GM19035 (cell line): Measurements from ENCODE around the gene POM121.
"Not testable (repeated sequence)": the region's sequence is repeated elsewhere in the genome, so short reads cannot be mapped to it uniquely, and the experiment has no call there.

ENCODE experiments used
- ATAC-seq: cut with Tn5 transposase; IDR thresholded peaks from one replicate; pipeline ENCODE4 v1.9.1; 2021; ENCODE audit not compliant: unreplicated experiment

Gene POM121

GRCh38 chr7:72924733-72925545 lies at the start of gene POM121:
Gene POM121 (plus strand): TSS chr7:72925095. CDS start chr7:72925122, 27 bp downstream.
- ATAC-seq = peak; percentile 87

DNA sequence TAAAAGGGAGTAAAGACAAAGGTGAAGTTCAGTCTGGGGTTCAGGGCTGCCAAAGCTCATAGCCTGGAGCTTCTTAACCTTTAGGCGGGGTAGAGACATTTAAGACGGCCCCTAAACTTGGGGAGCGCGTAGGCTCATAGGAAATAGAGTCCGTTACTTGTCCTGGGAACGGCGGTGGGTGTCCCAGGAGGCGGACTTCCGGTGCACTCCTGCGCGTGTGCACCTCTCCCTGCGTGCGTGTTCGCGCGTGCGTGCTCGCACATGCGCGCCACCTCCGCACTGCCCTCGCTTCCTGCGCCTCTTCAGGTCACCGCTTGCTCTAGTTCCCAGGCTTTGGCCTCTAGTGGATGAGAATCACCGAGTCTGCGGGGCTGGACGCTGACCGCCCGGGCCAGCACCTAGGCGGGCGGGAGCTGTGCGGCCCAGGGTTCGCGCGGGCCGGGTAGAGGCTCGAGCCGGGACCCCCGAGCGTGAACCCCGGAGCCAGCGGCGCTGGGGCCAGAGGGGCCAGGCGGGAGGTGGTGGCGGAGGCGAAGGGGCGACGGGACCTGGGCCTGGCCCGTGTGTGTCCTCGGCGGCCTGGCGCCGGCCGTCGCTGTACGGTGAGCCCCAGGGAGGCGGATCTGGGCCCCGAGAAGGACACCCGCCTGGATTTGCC lies 45.7 kb upstream of the POM121 start:
- peak; percentile 99 for ATAC-seq

DNA sequence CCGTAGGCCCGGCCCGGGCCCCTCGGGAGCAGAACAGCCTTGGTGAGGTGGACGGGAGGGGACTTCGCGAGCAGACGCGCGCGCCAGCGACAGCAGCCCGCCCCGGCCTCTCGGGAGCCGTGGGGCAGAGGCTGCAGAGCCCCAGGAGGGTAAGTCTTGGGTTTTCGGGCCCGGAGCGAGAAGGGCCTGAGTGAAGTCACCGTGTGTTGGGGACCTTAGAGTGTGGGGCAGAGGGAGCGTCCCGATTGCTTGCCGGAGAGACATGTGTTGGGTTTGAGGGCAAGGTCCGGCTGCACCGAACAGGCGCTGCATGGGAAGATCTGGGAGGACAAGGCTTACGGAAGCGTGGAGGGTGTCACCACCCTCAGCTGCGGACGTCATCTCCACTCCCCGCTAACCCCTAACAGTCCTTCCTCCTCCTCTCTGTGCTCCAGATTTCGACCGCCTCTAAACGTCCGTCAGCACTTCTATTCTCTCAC lies 45.1 kb upstream of the POM121 start:
- peak; percentile 16 for ATAC-seq

GRCh38 chr7:72891750-72892149 lies 33.1 kb upstream of the POM121 start:
- ATAC-seq = not testable (repeated sequence)

DNA sequence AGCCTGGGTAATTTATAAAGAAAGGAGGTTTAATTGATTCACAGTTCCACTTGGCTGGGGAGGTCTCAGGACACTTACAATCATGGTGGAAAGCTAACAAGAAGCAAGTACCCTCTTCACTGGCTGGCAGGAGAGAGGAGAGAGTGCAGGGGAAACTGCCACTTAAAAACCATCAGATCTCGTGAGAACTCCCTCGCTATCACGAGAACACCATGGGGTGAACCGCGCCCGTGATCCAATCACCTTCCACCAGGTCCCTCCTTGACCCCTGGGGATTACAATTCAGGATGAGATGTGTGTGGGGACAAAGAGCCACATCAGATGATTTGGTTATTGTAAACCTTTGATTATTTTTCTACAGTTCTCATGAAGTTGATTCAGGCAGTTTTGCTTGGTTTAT lies 20.2 kb upstream of the POM121 start:
- not testable (repeated sequence) for ATAC-seq

GRCh38 chr7:72908422-72908821 lies 16.5 kb upstream of the POM121 start:
- ATAC-seq = not testable (repeated sequence)

DNA sequence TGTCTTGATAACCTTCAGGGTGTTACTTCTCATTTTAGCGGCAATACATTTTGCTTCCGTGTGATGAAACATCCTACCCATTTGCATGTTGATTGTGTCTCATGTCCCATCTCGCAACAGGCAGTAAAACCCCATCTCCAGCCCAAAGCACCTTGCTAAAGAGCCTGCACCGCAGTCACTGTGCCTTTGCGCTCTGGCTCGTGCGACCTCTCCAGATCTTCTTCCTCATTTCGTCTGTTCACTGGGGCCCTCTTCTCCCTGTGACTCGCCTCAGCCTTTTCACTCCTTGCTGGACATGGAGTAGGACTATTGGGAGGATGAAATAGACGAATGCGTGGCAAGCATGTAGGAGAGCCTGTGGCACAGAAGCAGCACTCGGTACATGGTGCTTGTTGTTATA lies 13.5 kb upstream of the POM121 start:
- ATAC-seq = not testable (repeated sequence)

DNA sequence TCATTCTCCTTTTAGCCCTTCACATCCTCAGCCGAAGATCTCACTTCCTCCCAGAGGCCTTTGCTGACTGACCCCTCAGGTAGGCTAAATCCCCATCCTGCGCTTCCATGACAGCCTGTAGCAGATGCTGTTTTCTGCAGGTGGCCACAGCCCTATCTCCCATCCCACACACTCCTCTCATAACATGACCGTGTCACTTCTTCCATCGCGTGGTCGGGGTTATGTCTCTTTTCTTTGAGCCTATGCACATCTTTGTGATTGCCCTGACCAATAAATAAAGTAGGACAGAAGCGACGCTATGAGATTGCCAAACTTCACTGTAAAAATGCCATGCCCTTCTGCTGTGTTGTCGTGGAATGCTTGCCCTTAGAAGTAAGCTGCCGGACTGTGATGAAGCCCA lies 11.1 kb upstream of the POM121 start:
- not testable (repeated sequence) for ATAC-seq

- ATAC-seq = peak; percentile 78
Observed at GRCh38 chr7:72914756-72915525, 10.0 kb upstream of the POM121 start.

- no peak for ATAC-seq
Observed at GRCh38 chr7:72919256-72919775, 5.6 kb upstream of the POM121 start.

GRCh38 chr7:72924386-72924732 lies 536 bp upstream of the POM121 start:
- ATAC-seq = no peak

DNA sequence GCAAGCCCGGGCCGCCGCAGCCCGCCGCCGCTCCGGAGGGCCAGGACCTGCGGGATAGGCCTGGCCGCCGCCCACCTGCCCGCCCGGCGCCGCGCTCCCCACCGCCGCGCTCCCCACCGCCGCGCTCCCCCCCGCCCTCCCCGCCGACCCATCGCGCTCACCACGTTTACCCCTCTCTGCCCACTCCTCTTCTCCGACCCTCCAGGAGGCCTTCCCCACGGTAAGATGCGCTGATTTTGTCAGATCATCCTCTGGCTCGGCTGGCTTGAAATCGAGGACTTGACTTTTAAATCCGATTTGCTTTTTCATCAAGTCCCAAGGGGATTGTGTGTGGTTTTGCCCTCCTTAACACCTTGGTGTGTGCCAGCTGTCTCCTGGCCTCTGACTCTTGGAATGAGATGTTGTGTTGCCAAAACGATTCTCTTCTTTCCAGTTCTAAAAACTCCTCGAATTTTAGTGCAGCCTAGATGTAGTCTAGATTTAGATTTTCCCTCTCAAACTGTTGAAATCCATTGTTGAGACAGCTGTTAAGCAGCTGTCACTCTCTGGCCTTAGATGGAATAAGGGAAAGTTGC lies 738 bp downstream of the POM121 start:
- ATAC-seq = no peak

DNA sequence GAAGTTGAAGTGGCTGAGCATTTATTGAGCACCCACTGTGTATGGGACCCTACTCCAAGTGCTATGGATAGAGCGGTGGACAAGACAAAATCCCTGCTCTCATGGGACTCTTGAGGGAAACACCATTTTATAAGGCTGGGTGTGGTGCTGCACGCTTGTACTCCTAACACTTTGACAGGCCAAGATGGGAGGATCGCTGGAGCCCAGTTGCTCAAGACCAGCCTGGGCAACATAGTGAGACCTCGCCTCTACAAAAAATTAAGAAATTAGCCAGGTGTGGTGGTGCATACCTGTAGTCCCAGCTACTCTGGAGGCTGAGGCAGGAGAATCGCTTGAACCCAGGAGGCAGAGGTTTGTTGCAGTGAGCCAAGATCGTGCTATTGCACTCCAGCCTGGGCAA lies 2.9 kb downstream of the POM121 start:
- not testable (repeated sequence) for ATAC-seq

- ATAC-seq = not testable (repeated sequence)
Observed at GRCh38 chr7:72928216-72928615, 3.3 kb downstream of the POM121 start.

GRCh38 chr7:72942022-72942705 lies 17.3 kb downstream of the POM121 start:
- ATAC-seq = not testable (repeated sequence)

GRCh38 chr7:72942956-72943355 lies 18.1 kb downstream of the POM121 start:
- ATAC-seq = not testable (repeated sequence)

DNA sequence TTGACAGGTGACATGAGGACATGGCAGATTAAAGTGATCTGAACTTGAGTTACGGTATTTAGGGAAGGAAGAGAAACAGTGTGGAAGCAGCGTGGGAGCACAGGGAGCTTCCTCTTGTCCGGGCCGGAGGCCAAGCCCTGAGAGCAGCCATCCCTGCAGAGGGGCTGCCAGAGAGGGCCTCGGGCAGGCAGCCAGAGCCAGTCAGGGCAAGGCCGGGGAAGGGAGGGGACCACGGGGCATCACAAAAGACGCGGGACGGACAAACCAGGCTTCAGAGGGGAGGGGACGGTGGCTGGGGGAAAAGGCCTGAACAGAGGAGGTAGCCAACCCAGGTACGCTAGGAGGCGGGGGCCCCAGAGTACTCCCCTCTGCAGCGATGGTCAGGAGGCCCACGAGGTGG lies 20.0 kb downstream of the POM121 start:
- not testable (repeated sequence) for ATAC-seq

DNA sequence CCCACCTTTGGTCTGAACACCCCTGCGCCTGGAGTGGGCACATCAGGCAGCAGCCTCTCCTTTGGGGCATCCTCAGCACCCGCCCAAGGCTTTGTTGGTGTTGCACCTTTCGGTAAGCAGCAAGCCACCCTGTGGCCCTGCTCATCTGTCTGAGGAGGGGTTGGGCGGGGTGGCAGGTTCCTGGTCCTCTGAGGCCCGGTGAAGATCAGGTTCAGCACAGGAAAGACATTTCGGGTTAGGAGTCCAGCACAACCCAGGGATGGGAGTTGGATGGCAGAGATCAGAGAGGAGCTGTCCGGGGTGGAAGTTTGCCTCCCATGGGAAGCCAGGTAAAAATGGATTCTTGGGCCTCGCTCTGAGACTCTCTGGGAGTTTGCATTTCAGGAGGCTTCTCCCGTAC lies 20.7 kb downstream of the POM121 start:
- ATAC-seq = not testable (repeated sequence)

DNA sequence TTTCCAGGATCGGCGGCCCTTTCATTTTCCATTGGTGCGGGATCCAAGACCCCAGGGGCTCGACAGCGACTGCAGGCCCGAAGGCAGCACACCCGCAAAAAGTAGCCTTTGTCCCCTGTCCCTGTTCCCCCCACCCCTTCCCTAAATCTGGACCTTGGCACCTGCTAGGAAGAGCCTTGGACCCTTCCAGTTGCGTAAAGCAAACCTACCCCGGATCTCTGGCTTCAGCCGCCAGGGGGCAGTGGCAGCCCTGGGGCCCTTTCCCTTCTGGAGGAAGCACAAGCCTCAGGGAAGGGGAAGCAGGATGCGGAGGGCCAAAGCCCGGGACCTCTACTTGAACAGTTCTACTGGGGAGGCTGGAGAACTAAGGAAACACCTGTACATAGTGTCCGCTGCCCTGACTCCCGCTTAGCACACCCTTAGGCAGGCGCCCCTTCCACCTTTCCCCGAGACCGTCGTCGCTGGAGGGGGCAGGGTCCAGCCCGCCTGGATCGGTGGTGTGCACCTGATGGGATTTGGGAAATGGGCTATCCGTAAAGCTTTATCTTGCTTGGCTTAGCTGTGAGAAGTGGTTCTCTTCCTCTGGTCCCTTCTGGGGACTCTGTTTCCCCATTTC lies 21.3 kb downstream of the POM121 start:
- ATAC-seq = not testable (repeated sequence)

DNA sequence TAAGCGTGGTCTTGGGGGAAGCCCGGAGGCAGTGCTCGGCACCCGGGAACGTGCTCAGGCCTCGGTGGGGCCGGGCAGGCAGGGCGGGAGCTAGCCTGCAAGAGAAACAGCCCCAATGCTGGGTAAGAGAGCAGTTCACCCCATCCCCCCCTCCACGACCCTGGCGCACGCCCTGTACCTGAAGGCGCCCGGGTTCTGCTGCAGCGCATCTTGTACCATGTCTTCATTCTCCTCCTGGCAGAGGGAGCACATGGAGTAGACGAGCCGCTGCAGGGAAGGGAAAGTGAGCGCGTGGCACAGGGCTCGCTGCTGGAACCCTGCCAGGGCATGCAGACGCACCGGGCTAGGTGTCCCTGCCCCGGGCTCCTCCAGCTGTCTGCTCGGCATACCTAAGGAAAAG lies 23.8 kb downstream of the POM121 start:
- not testable (repeated sequence) for ATAC-seq
